ENCODE data around the gene PLXNB3.
"Not testable (repeated sequence)": the region's sequence is repeated elsewhere in the genome, so short reads cannot be mapped to it uniquely, and the experiment has no call there.

Gene PLXNB3

DNA sequence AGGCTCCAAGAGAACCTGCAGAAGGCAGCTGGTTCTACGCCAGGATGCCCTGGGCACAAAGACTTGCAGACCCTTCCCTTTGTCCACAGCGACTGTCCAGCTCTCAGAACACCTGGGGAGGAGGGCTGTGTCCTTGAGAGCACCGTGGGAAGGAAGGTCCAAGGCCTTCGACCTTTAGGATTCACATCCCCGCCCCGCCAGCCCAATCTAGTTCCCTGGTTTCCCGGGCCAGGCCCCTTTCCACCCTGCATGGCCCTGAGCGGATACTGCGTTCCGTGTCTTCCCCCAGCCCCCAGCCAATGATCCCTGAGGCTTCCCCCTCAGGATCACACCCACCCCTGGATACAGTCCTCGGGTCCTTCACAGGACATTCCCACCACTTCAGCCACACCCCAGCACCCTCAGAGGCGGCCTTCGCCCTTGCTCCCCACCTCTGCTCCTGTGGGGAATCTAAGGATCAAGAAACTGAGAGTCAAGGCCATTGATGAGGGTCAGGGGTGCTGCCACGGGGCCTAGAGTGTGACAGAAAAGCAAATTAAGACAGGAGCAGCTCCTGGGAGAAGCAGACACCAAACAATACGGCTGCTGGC, 30.3 kb upstream of the PLXNB3 start:
- no peak for DNase-seq

DNA sequence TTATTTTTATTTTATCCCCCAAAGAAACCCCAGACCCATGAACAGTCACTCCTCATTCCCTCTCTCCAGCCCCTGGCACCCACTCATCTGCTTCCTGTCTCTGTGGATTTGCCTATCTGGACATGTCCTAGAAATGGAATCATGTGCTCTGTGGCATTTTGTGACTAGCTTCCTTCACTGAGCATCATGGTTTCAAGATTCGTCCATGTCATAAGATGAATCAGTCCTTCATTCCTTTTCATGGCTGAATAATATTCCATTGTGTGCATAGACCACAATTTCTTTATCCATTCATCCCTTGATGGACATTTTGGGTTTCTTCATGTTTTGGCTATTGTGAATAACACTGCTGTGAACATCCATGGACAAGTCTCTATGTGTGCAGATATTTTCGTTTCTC, 29.2 kb upstream of the PLXNB3 start:
- DNase-seq: no peak

DNA sequence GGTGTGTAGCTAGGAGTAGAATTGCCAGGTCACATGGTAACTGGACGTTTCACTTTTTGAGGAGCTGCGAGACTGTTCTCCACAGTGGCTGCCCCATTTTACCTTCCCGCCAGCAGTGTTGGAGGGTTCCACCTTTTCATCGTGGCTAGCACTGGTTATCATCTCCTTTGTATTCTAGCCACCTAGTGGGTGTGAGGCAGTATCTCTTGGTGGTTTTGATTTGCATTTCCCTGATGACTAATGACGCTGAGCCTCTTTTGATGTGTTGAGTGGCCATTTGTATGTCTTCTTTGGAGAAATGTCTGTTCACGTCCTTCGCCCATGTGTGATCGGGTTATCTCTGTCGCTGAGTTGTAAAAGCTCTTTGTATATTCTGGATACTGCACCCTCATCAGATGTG, 28.8 kb upstream of the PLXNB3 start:
- no peak for DNase-seq

DNA sequence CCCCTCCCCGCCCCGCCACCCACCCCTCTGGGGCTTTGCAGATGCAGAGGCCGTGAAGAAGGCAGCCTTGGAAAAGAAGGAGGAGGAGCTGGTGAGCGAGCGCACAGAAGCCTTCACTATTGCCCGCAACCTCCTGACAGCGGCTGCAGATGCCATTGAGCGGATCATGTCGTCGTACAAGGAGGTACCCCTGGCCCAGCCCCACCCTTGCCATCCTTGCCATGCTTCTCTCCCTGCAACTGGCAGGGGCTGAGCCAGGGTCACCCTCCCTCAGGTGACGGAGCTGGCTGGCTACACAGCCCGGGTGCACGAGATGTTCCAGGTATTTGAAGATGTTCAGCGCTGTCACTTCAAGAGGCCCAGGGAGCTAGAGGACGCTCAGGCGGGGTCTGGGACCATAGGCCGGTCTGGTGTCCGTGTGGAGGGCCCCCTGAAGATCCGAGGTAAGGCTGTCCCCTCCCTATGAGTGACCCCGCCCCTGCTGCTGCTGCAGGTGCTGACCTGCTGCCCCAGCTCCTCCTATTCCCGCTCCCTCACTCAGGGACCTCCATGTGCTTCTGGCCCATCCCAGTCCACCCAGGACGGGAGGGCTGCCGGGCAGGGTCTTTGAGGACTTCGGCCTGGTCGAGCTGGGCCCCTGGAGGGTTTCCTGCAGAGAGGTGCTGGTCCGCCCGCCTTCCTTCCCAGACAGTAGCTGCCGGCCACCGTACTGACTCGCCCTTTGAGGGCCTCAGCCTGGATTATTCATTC, 27.8 kb upstream of the PLXNB3 start:
- DNase-seq: no peak

DNA sequence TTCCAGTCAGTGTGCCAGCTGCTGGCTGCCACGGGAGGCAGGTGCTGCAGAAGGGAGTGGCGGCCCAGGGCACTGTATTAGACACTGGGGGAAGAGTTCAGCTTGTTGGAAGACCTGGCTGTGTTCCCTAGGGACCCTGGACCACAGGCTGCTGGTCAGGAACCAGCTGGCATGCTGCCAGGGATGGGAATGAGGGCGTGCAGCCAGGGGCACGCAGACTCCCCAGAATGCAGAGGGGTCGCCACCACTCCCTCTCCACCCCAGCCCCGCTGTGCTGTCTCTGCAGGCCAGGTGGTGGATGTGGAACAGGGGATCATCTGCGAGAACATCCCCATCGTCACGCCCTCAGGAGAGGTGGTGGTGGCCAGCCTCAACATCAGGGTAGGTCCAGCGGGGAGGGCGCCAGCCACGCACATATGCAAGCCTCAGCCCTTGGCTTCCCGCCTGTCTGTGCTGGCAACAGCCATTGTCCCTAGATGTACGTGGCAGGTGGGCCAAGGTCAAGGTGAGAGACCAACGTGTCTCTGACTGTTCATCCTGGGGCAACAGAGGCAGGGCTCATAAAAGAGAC, 27.1 kb upstream of the PLXNB3 start:
- no peak for DNase-seq

DNA sequence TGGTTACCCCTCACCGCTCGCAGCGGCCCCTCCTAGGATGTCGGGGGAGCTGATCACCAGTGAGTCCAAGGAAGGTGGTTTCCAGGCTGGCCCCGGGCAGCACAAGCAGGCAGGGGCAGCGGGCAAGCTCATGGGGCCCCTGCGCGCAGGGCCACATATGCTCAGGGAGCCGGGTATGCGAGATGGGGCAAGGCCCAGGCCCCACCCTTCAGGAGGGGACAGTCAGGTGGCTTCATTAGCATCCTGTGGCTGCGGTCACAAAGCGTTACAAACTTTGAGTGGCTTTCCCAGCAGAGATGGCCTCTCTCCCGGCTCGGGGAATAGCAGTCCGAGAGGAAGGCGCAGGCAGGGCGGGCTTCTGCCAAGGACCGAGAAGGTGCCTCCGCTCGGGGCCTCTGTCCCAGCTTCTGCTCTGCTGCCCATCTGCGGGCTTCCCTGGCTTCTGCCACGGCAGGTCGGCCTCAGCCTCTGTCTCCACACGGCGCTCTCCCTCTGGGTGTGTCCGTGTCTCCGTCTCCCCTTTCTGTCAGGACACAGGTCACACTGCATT, 25.9 kb upstream of the PLXNB3 start:
- no peak for DNase-seq

DNA sequence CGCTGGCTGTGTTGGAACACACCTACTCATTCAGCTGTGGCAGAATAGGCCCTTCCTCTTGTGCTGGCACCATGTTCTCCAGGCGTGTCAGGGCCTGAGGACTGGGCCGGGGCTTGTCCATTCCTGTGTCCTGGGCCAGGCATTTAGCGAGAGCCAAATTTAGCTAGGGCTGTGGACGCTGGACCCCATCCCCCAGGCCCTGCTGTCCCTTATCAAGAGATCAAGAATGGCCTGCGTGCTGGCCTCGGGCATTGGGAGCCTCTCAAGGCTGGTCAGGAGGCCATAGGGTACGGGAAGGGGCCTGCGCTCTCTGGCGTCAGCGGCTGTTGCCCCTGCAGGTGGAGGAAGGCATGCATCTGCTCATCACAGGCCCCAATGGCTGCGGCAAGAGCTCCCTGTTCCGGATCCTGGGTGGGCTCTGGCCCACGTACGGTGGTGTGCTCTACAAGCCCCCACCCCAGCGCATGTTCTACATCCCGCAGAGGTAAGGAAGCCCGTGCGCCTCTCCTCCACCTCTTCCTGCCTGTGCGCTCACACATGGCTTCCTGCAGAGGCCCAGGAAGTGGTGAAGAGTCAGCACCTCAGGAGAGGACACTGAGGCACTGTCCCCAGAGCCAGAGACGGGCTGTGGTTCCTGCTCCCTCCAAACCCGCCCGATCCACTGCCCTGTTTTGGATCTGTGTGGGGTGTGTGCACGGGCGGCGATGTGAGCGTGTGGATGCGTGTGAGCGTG, 24.1 kb upstream of the PLXNB3 start:
- DNase-seq: no peak

DNA sequence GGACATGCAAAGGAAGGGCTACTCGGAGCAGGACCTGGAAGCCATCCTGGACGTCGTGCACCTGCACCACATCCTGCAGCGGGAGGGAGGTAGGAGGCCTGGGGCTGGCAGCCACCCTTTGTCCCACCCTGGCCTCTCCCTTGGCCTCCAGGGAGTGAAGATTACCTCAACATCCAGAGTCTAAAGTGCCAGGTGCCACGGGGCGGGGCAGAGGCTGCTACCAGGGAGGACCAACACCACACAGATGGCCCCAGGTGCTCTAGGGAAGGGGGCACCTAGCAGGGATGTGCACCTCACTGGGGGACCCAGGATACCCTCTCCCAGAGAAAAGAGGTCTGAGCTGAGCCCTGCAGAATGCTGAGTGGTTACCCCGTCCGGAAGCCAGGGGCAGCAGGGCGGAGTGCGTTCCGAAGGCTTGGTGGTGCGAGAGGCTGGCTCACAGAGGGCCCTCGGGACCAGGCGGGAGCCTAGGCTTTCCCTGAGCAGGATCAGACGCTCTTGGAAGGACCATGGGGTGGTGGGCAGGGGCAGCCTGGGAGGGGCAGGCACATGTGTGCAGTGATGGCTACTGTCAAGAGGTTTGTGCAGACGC, 23.3 kb upstream of the PLXNB3 start:
- DNase-seq: no peak

DNA sequence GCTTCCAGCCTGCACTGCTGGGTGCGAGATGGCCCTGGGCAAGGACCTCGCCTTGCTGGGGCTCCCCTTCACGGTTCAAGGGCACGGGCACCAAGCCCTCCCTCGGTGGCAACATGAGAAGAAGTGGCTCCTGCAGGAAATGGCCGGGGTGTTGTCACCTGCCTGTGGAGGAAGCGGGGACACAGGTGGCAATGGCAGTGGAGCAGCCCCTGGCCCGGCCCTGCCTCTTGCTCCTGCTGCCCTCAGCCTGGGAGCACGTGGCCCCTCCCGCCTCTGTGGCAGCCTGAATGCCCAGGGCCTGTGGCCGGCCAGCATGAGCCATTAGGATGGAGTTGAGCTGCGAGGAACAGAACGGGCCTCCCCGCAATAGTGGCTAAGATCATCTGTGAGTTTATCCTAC, 22.6 kb upstream of the PLXNB3 start:
- DNase-seq: no peak

DNA sequence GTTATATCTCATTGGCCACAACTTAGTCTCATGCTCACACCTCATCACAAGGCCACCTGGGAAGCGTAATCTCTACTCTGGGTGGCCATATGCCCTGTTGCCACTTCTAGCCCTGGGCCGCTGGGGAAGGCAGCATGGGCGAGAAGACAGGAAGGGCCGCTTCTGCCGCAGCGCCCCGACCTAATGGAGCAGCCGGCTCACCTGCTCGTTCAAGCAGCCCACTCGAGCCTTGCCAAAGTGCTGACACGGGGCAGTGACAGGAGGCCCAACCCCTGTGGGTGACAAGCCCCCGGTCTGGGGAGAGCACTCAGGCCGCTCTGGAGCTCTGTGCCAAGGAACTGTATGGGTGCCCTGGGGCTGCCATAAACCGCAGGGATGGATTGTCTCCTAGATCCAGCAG, 21.9 kb upstream of the PLXNB3 start:
- DNase-seq: not testable (repeated sequence)

DNA sequence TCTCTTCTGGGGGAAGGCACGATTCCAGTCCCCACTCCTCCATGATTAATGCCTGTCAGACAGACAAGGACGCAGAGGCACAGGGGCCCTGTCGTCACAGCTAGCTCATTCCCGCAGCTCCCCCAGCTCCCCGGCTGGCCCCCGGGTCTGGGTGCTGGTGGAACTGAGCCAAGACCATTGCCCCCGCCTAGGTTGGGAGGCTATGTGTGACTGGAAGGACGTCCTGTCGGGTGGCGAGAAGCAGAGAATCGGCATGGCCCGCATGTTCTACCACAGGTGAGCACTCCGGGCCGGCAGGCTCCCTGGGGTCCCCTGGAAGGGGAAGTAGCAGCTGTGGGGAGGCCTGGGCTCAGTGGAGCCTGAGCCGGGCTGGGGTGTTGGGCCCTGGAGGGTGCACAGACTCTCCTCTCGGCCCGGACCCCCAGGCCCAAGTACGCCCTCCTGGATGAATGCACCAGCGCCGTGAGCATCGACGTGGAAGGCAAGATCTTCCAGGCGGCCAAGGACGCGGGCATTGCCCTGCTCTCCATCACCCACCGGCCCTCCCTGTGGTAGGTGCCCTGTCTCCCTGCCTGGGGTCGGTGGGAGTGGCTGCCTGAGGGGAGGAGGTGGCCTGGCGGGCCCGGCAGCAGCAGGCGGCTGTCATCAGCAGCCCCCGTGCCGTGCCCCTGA, 21.1 kb upstream of the PLXNB3 start:
- DNase-seq: not testable (repeated sequence)

DNA sequence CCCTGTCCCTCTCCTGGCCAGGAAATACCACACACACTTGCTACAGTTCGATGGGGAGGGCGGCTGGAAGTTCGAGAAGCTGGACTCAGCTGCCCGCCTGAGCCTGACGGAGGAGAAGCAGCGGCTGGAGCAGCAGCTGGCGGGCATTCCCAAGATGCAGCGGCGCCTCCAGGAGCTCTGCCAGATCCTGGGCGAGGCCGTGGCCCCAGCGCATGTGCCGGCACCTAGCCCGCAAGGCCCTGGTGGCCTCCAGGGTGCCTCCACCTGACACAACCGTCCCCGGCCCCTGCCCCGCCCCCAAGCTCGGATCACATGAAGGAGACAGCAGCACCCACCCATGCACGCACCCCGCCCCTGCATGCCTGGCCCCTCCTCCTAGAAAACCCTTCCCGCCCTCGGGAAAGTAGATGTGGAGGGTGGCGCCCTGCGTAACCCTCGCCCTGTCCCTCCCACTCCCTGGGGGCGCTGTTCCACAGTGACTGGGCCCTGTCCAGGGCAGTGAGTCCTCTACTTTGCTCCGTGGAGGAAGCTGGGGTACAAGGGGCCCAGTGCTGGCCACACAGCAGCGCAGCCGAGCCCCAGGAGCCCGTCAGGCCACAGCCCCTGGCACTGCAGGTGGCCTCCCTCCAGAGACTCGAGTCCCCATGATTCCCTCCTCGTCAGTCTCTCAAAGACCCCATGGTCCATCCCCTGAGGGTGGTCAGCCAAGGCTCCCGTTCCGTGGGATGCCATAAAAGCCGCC, 20.4 kb upstream of the PLXNB3 start:
- not testable (repeated sequence) for DNase-seq

DNA sequence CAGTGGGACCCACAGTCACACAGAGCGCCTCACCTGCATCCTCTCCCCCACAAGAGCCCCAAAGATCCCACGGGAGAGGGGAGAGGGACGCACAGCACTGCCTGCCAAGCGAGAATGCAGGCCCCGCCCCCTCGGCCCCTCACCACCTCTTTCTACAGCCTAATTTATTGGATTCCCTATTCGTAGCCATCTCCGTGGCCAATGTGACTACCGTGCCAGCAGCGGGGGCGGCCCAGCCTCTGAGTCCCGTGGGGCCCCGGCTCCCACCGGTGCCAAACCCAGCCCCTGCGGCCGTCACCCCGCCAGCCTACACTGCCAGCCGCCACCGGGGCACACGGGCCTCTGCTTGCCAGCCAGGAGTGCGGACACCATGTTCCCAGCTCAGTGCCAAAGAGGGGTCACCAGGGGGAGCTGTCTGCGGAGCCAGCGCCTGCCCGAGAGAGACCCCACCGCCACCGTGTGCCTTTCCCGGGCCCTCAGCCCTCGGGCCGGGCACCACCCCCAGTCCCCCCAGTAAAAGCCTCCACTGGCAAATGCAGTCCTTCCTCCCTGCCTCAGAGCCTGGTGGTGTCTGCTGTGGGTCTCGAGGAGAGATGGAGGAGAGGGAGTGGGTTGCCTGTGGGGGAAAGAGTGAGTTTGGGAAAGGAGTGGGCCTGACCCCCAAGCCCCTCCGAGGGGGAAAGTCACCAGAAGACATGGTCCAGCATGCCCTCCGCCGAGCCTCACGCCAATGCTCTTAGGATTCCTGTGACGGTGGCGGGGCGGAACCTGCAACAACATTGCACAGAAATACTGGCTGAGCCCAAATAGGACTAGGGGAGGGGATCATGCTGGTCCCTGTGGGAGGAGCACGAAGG, 19.6 kb upstream of the PLXNB3 start:
- no peak for DNase-seq

DNA sequence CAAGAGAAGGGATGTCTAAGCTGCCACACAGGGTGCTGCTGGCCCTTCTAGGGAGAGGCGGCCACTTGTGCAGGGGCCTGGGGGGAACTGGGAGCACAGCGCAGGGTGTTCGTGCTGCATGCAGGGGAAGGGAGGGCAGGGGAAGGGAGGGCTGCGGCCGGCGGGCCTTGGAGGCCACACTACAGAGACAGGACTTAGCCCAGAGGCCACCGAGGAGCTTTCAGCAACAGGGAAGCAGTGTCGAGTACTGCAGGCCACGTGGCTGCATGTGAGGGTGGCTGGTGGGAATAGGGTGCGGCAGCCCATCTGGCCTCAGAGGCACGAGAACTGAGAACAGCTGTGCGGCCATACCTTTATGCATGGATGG, 19.0 kb upstream of the PLXNB3 start:
- DNase-seq: not testable (repeated sequence)

DNA sequence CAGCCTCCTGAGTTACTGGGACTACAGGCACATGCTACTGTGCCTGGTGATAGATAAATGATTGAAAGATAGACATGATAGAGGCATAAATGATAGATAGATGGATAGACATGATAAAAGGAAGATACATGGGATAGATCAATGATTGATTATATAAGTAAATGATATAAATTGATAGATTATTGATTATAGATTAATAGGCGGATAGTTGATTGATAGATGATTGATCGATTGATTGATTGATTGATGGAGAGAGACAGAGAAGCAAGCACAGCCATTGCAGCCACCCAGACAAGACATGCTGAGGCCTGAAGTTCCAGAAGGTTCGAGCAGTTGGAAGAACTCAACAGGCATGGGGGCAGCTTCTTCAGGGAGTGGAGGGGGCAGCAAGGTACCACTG, 17.7 kb upstream of the PLXNB3 start:
- no peak for DNase-seq

DNA sequence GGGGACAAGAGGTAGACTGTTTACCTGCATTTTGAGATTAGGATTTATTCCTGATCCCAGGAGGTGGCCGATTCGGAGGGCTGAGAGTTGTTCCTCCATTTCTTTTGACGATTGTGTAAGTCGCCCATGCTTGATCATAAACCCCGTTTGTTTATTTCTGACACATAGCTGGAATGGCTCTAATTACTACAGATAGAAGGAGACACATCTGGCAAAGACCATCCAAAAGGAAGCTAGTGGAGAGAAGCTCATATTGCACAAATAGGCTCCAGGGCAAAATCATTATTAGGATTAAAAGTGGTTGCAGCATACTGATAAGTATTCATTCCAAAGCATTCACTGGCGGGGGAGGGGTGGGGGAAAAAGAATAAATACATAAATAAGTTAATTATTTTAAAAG, 17.1 kb upstream of the PLXNB3 start:
- not testable (repeated sequence) for DNase-seq

DNA sequence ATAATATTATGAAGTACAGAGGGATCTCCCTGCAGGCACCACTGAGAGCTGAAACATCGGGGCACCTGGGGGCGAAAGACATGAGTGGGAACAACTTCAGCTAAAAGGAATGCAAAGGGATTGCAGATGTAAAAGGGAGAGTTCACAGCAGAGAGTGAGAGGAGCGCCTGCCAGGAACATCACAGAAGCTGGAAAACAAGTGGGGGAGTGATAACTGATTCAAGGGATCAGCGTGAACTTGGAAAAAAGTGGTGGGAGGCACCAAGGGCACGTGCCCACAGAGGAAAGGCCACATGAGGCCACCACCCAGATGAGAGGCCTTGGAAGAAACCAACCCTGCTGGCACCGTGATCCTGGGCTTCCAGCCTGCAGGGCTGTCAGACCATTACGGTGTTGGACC, 15.0 kb upstream of the PLXNB3 start:
- DNase-seq: not testable (repeated sequence)

DNA sequence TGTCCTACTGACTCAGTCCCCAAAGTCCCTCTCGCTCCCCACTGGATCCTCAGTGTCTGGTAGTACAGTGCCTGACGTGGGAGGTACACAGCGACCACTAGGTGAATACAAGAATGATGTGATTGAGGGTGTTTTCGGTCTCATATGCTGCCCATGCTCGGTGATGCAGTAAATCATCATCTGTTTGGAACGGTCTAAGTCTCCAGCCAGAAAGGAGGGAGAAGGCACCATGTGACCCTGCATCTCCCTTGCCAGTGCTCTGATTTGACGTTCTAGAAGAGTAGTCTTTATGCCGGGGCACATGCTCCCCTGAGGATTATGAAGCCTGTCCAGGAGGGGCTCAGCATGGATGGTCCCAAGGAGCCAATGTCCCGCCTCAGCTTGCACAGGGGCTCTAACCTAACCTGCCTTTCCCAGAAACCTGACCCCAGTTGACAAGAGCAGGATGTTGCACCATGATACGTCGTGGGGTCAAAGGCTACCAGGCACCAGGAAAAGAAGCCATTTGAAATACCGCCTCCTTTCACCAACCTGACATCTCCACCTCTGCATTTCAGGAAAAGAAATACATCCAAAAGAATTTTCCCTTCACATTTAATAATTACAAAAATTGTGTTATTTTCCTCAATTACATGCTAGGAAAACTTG, 13.8 kb upstream of the PLXNB3 start:
- no peak for DNase-seq

DNA sequence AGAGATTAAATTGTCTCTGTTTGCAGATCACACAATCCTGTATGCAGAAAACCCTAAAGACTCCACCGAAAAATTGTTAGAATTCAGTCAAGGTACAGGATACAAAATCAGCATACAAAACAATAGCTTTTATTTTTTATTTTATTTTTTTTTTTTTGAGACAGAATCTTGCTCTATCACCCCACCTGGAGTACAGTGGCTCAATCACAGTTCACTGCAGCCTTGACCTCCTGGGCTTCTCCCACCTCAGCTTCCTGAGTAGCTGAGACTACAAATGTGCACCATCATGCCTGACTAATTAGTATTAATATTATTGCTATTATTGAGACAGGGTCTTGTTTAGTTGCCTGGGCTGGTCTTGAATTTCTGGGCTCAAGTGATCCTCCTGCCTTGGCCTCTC, 8.9 kb upstream of the PLXNB3 start:
- DNase-seq: no peak

DNA sequence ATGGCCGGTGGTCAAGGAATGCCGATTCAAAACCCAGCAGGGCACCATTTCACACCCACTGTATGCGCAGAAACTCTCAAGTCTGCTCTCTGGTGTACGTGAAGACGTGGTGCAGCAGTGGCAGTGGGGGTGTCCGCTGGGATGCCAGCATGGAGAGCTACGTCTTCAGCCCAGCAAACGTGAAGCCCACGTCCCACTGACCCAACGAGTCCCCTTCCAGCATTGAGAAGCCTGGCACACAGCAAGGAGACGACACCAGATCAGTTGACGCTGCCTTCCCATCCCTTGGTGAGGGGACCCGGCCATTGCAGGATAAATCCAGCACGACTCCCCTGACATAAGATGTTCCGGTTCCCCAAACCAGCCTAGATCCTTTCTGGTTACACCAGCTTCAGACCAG, 2.2 kb upstream of the PLXNB3 start:
- no peak for DNase-seq
